HG02970 (cell line): Measurements from ENCODE around the gene PNMT.
A peak's percentile ranks its signal among the peaks of the same experiment; 100 is the strongest.
"Not testable (repeated sequence)": the region's sequence is repeated elsewhere in the genome, so short reads cannot be mapped to it uniquely, and the experiment has no call there.

Experiments
- ATAC-seq: cut with Tn5 transposase; IDR thresholded peaks from one replicate; pipeline ENCODE4 v1.9.1; 2021; ENCODE audit warnings: mild to moderate bottlenecking, moderate library complexity, moderate number of reproducible peaks; ENCODE audit not compliant: unreplicated experiment, low FRiP score

PNMT gene

DNA sequence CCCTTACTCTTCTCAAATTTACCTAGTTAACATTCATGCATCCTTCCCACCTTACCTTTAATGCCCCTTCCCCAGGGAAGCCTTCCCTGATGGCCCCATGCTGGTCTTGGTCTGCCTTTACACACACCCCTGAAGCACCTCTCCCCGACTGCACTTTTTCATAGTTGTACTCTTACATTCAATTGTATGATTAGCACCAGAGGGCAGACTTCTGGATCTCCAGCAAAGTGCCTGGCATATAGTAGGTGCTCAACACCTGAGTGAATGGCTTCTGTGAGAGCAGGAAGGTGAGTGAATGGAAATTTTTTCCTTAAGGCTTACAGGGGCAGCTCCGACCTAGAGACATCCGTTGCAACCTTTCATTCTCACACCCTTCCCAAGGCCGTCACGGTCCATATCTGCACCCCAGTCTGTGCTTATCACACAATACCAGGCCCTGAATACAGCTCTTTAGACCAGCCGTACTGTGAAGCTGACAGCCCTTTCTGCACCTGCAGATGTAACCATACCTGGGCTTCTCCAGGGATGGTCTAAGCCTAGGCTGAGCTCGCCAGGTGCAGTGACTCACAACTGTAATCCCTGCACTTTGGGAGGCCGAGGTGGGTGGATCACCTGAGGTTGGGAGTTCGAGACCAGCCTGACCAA, 15.2 kb downstream of the PNMT start:
- no peak for ATAC-seq

DNA sequence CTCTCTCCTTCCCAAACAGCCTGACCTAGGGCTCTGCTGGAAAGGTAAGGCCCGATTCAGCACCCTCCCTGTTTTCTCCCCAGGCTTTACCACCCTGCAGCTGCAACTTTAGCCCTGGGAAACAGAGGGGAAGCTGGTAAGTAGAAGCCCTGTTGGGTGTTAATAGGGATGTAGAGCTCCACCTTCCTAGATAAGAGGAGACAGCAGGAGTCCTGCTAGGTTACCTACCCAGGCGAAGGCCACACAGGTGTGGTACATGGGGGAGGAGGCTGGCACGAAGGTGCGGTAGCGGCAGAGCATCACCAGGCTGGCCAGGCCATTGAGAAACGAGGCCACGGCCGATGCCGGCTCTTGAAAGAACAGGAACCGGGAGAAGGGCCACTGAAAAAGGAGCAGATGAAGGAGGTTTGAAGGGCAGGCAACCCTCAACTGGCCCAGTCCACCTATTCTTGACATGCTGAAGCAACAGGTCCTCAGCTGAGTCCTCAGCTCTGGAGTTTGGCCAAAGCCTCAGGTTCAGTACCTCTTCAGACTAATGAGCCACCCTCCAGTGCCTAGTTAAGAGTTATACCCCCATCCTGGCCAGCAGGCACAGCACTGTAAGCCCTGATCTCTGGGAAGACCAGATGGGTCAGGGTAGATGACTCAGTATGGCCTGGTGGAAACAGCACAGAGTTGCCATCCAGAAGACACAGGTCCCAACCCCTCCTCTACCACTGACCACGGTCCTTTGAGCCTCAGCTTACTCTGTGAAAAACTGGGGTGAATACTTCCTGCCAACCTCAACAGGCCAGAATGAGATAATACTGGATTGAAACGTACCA, 16.3 kb downstream of the PNMT start:
- no peak for ATAC-seq

DNA sequence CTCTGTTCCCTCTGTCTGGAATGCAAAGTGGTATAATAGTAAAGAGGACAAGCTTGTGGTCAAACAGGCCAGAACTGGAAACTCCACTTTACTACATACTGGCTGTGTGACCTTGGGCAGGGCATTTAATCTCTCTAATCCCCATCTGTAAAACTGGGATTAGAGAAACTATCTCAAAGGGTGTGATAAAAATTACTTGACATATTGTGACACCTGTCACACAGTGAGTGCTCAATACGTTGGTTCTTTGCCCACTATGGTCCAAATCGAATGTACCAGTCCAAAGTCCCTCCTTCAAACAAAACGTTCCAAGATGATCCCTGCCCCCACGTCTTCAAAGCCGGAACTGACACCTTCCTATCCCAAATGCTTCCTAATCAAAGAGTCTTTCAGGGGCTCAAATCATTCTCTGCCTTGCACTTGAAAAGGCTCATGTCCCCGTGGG, 18.9 kb downstream of the PNMT start:
- no peak for ATAC-seq

DNA sequence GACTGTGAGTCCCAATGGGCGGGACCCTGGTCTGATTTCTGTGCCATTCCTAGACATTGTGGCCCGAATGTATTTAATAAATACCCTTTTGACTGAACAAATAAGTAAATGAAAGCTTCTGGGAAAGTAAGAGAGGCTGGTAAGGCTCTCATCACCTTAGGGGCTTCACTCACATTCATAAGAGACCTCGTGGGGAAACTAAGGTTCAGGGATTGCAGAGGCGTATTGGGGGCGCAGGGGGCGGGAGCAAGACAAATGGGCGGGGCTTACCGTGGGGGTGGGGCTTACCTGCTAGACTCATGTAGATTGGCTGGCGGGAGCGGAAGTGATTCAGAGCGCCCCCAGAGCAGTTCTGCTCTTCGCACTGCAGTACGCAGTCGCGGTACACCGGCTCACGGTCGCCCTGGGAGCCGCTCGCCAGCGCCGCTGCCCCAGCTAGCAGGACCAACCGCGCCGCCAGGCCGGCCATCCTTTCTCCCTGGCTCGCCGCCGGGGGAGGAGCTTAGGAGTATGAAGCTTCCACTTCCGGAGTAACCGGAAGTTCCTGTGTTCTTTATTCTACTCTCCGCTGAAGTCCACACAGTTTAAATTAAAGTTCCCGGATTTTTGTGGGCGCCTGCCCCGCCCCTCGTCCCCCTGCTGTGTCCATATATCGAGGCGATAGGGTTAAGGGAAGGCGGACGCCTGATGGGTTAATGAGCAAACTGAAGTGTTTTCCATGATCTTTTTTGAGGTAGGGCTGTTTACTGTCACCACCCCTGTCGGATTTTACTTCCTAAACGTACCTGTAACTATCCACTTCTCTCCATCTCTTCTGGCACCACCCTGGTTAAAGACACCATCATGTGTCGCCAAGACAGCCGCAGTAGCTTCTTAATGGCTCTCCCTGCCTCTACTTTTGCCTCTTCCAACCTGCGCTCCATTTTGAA, 19.6 kb downstream of the PNMT start, which contains the start of gene PGAP3:
PGAP3 (minus strand) TSS at position 512 of the 929 bp plus-strand sequence; CDS start at position 469, 43 bp downstream.
- peak; percentile 84 for ATAC-seq

DNA sequence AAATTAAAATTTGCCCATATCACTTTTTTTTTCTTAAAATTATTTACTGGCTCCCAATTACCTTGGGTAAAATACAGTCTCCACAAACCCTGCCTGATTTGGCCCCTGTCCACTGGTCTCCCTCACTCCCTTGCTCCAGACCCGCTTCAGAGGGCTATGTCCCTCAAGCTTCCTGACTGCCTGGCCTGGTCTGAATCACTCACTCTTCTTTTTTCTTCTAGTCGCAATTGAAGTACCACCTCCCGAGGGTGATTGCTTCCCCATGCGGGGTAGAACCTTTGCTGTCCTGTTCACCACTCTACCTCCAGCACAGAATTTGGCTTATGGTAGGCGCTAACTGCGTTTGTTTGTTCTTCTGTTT, 20.2 kb downstream of the PNMT start:
- no peak for ATAC-seq

DNA sequence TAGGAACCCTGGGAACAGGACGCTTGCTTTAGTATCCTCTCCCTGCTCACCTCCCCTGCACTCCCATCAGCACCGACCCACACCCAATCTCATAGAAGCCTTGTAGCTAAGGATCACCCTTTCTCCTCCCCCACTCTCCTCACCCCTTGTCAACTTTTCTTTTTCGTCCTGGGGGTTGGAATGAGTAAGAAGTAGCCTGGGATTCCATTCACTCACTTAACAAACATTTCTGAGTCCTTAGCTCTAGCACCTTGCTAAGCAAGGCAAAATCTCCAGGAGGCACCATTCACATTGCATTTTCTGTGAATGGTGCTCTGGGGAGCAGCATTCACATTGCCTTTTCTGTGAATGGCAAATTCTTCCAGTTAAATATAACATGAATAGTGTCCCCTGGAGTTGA, 20.7 kb downstream of the PNMT start:
- ATAC-seq = no peak

DNA sequence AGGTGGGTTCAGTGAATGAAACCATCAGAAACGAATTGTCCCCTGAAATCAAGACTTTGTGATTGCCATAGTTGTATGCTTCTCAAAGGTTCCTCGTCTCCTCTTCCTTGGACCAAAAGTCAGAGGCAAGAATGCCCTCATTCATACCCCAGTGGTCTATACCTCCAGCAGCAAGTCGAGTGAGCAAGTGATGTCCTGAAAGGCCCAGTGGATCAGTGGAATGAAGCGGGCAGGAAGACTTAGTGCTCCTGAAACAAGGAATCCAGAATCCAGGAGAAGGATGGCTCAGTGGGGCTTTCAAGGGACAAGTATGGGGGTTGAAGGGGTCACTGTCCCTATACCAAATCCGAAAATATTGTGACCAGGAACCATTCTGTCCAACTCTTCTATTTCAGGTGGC, 26.3 kb downstream of the PNMT start:
- ATAC-seq = no peak

DNA sequence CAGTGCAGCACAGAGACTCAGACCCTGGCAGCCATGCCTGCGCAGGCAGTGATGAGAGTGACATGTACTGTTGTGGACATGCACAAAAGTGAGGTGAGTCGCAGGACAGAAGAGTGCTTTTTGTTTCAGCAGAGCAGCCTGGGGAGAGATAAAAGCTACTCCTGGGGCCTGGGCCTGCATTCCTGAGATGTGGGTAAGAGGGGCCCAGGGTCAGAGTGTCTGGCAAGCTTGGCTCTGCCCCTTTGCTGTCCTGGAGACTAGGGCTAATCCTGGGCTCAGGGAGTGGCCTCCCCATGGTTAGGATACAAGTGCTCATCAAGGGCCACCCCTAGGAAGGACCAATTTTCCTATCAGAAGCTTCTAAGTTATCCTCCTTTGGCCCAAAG, 26.8 kb downstream of the PNMT start:
- no peak for ATAC-seq

DNA sequence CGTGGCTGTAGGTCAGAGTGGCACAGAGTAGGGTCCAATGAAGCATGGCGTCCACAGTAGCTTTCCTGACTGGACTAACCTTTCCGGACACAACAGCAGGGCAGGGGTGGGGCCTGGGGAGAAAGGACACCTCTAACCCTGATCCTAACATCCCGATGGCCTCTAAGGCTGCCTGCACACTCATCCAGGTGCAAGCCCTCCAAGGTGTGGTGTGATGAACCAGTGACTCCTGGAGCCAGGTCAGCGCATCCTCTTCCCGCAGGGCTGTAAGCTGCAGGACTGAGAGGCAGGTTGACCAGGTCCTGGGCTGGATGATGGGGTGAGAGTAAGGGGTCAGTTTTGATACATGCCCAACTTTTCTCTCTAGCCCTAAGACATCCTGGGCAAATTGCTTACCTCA, 28.5 kb downstream of the PNMT start:
- ATAC-seq = no peak

DNA sequence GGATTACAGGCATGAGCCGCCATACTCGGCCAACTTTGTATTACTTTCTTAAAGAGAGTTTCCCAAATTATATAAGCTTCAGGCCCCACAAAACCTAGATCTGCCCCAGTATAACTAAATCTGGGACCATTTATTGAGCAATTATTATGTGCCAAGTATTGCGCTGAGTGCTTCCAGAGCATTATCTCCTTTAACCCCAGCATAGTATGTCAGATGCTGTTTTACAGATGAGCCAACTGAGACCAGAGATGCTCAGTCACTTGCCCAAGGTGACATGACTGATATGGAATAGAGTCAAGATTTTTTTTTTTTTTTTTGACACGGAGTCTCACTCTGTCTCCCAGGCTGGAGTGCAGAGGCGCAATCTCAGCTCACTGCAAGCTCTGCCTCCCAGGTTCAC, 29.7 kb downstream of the PNMT start:
- ATAC-seq = no peak

DNA sequence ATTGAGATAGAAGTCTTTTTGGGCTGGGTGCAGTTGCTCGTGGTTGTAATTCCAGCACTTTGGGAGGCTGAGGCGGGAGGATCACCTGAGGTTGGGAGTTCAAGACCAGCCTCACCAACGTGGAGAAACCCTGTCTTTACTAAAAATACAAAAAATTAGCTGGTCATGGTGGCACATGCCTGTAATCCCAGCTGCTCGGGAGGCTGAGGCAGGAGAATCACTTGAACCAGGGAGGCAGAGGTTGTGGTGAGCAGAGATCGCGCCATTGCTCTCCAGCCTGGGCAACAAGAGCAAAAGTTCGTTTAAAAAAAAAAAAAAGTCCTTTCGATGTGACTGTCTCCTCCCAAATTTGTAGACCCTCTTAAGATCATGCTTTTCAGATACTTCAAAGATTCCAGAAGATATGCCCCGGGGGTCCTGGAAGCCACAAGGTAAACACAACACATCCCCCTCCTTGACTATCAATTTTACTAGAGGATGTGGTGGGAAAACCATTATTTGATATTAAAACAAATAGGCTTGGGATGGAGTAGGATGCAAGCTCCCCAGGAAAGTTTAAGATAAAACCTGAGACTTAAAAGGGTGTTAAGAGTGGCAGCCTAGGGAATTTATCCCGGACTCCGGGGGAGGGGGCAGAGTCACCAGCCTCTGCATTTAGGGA, 31.0 kb downstream of the PNMT start:
- not testable (repeated sequence) for ATAC-seq

DNA sequence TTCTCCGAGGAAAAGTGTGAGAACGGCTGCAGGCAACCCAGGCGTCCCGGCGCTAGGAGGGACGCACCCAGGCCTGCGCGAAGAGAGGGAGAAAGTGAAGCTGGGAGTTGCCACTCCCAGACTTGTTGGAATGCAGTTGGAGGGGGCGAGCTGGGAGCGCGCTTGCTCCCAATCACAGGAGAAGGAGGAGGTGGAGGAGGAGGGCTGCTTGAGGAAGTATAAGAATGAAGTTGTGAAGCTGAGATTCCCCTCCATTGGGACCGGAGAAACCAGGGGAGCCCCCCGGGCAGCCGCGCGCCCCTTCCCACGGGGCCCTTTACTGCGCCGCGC, 31.5 kb downstream of the PNMT start, which contains the start of gene ERBB2:
ERBB2 (plus strand) TSS at position 247 of the 330 bp plus-strand sequence. CDS start 175 bp downstream, outside the sequence.
- no peak for ATAC-seq

DNA sequence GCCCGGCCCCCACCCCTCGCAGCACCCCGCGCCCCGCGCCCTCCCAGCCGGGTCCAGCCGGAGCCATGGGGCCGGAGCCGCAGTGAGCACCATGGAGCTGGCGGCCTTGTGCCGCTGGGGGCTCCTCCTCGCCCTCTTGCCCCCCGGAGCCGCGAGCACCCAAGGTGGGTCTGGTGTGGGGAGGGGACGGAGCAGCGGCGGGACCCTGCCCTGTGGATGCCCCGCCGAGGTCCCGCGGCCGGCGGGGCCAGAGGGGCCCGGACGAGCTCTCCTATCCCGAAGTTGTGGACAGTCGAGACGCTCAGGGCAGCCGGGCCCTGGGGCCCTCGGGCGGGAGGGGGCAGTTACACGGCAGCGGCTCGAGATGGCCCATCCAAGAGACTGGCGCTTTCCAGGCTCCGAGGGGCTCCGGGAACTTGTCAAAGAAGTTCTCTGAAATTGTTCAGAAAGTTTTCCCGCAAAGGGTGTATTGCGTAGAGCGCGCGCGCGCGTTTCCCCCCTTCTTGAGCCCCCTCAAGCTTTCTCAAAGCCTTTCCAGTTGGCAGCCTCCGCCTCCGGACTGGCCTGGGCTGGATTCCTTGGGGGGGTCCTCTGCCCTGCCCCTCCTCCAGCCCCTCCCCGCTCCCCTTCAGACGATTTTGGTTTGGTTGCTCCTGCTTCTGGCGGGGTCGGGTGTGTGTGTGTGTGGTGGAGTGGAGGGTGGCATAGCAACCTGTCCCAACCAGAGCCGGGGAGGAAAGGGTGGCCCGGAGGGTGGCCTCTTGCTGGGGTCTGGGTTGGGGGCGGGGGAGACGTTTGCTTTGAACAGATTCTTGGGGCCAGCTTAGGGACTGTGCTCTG, 32.1 kb downstream of the PNMT start:
- no peak for ATAC-seq

DNA sequence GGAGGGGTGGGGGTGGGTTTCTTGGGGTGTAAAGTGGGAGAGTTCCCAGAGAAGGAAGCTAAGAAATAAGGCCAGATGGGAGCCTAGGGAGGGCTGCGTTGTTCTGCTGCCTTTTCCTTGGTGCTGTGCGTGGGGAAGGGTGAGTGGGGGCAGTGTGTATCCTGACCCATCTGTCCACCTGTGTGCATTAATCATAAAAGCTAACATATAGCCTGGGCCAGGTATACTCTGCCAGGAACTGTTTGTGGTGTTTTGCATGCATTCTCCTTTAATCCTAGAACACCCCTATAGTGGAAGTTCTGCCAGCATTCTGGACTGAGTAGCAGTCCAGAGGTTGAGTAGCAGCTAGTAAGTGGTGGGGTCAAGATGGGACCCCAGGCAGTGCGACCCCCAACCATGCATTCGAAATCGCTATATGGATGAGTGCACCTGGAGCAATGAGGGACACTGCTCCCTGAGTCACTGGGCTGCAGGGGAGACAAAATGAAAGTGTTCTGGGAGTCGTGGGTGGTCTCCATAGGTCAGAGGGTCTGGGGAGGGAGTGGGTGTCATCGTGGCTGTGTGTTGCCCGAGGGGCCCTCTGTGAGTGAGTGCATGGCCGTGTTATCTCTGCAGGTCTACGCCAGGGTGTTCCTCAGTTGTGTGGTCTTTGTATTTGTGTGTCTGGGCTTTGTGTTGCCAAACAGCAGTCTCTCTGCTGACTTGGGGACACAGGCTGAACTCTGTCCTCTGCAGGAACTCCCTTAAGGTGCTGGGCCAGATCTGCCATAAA, 32.9 kb downstream of the PNMT start:
- ATAC-seq = no peak

DNA sequence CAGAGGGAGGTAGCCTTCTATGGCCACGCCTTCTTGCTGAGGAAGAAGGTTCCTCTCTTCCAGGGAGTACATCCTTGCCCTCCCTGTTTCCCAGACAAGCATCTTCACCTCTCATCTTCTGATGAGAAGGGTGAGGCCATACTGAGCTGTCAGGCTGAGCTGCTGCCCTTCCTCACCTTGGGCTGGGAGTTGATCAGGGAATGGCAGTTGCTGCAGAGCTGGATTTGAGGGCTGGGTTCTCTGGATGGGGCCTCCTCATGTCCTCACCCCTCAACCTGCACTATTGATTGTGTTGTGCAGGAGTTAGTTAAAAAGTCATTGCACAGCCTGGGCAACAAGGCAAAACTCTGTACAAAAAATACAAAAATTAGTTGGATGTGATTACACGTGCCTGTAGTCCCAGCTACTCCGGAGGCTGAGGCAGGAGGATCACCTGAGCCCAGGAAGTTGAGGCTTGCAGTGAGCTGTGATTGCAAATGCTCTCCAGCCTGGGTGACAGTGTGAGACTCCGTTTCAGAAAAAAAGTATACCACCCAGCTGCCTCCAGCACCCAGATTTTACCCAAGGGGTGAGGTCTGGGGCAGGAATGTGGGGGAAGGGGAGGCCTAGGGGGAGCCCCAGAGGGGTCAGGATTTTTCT, 33.6 kb downstream of the PNMT start:
- ATAC-seq = no peak

DNA sequence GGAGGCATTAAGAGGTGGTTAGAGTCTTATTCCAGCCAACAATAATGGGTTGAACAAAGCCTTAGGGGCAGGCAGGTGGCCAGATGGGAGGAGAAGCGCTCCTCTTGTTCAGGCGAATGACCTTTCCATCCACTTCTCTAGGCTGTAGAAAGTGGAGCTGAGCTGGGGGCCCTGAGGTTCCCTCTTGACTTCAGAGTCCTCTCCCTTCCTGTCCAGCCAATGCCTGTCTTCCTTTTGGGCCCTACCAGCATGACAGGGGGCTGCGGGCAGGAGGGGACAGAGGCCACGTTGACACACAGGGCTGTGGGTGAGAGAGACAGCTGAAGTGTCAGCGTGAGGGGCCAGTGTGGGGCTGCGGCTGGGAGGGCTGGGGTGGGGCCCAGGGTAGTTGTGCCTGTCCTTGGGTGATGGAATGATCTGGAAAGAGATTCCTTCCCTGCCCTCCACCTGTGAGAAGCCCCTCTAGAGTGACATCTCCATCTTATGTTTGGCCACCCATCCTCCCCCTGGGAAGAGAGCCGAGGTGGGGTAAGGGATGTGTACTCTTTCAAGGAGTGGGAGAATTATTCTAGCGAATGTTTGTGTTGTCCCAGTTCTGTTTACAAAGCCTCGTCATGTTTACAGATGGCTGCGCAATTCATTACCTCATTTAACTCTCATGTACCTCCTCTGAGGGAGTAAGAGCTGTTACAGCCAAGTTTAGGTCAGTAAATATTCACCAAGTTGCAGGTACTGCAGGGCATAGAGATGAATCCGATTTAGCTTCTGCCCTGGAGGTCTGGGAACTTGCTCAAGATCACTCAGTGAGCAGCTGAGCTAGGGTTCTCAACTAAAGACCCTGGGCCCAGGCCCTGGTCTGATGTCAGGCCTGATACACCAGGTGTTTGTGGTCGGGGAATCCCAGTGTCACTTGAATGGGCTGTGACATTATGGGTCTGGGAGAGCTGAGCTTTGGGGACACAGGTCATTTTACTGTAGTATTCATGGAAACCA, 34.9 kb downstream of the PNMT start:
- no peak for ATAC-seq

DNA sequence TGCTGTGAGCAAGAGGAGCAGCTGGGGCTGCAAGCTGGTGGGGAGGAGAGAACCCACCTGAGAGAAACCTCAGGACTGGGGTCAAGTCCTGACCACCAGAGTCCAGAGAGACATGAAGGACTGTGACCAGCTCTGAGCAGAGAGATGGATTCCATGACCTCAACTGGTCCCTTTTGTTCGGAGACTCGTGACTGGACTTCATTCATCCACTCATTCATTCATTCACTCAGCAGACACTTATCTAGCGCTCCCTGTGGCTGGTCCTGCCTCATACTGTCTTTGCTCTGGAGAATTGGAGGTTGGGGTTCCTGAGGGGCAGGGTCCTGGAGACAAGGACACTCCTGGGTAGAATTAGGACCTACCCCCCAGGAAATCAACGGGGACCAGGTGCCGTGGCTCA, 35.7 kb downstream of the PNMT start:
- ATAC-seq = no peak
